Measurements from ENCODE around the gene IGSF23. TPM values are rescaled to one million over a fixed set of nuclear protein-coding genes. Genes with fewer than 3 reads are reported as not detected.

Gene IGSF23
- total RNA-seq, 1 experiment from 2014 or later, result not detected

DNA sequence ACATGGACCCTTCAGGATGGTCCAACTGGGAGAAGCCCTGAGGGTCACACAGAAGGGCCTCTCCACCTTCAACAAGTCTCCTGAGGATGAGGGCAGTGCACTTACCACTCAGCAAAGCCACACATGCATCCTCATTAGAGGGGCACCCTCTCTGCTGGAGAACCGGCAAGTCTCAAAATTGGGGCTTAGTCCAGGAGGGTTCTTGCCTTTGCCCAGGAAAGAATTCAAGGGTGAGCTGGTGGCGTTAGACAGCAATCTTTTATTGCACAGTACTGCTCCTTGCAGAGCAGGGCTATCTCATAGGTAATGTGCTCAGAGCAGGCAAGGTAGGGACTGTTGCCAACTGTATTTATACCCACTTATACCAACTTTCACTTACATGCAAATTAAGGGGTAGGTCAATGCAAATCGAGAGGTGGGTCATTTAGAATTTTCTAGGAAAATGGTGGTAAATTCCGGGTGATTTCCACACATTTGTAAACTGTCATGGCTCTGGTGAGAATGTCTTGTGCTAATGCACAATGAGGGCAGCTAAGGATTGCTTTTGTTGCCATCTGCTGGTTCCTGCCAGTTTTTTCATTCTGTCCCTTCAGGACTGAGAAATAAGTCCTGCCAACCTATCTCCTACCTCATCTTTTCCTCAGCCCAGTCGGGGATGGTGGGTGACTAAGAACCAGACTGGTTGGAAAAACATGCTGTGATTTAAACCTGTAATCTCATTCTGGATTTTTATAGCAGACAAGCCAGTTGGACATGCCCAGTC is 27.8 kb upstream of the IGSF23 start:
- H3K23me2 ChIP-seq (ENCODE audit: insufficient read length, low read depth, low read length, poor library complexity, severe bottlenecking), result no peaks in the 10 kb centered on the region
- no peak overlapping the region for H4K8ac ChIP-seq (replicated peaks; ENCODE audit: insufficient read length, low read depth, low read length)
- H2BK15ac ChIP-seq (ENCODE audit: low read depth, low read length), result no peak overlapping the region
- H3K56ac ChIP-seq (ENCODE audit: insufficient read length, low read depth, low read length), result no peak overlapping the region
- H3K18ac ChIP-seq (ENCODE audit: insufficient read length, low read depth, low read length), result no peak overlapping the region
- no peak overlapping the region for H3T11ph ChIP-seq (ENCODE audit: low read length)
- no peaks in the 10 kb centered on the region for H3K79me1 ChIP-seq (ENCODE audit: insufficient read depth, low read depth, low read length, poor library complexity, severe bottlenecking)
- no CpG with 5 or more reads among the region's 5 CpGs for WGBS (ENCODE audit: extremely low coverage, insufficient read length, low lambda C conversion rate)
- no peak overlapping the region for H2AK5ac ChIP-seq (ENCODE audit: insufficient read length, low read length)
- H2AFZ ChIP-seq (ENCODE audit: low read length), result no peak overlapping the region
- H3K27me3 ChIP-seq (ENCODE audit: insufficient read depth, low read length), result no peaks in the 10 kb centered on the region
- Mint-ChIP-seq H3K4me1 (peaks cover 3 to 6% of the 10 kb centered on the region in 2 experiments; a peak in 3 of 4 replicates), H3K9me3 (peaks cover 12 to 15% of the 10 kb centered on the region in 2 experiments), H3K27ac (0 out of 7 replicates have a peak overlapping the region, but pooled peaks of 1 of the 3 experiments have one; percentile 55), H3K36me3 (ENCODE audit: insufficient read depth in 1 of 3, low read depth in 3 of 3) (peaks cover 0 to 10% (median 0%) of the 10 kb centered on the region in 3 experiments; a peak in 2 of 7 replicates), H3K27me3 (ENCODE audit: low read depth) (peaks cover 11% of the 10 kb centered on the region), H3K4me3 (no peak overlapping the region)
- H3K4me2 ChIP-seq (ENCODE audit: insufficient read depth, insufficient read length, low read length), result no peak overlapping the region
- no peak for DNase-seq
- H3K4ac ChIP-seq (ENCODE audit: low read depth, low read length), result no peak overlapping the region
- TF ChIP-seq, protein P1, sequence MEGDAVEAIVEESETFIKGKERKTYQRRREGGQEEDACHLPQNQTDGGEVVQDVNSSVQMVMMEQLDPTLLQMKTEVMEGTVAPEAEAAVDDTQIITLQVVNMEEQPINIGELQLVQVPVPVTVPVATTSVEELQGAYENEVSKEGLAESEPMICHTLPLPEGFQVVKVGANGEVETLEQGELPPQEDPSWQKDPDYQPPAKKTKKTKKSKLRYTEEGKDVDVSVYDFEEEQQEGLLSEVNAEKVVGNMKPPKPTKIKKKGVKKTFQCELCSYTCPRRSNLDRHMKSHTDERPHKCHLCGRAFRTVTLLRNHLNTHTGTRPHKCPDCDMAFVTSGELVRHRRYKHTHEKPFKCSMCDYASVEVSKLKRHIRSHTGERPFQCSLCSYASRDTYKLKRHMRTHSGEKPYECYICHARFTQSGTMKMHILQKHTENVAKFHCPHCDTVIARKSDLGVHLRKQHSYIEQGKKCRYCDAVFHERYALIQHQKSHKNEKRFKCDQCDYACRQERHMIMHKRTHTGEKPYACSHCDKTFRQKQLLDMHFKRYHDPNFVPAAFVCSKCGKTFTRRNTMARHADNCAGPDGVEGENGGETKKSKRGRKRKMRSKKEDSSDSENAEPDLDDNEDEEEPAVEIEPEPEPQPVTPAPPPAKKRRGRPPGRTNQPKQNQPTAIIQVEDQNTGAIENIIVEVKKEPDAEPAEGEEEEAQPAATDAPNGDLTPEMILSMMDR (conservative IDR thresholded peaks at IDR 0.05), result no peak; the same call in 2 of the 3 replicates
- H4K5ac ChIP-seq (ENCODE audit: insufficient read length, low read depth, low read length), result no peak overlapping the region
- H3K27ac ChIP-seq (ENCODE audit: insufficient read length, low read depth, low read length), result no peak overlapping the region
- H3K9me3 ChIP-seq (ENCODE audit: control insufficient read depth, low read depth, low read length), result no peaks in the 10 kb centered on the region
- H2BK20ac ChIP-seq (ENCODE audit: low read depth, low read length, poor library complexity, severe bottlenecking), result no peak overlapping the region
- H3K79me2 ChIP-seq (ENCODE audit: insufficient read depth, low read length), result no peaks in the 10 kb centered on the region
- H2BK5ac ChIP-seq (ENCODE audit: insufficient read length, low read length), result no peak overlapping the region
- H3K4me1 ChIP-seq (ENCODE audit: insufficient read depth, low read length), result no peaks in the 10 kb centered on the region
- H2BK12ac ChIP-seq (ENCODE audit: insufficient read length, low read depth, low read length), result no peak overlapping the region
- H4K91ac ChIP-seq (ENCODE audit: insufficient read length, low read depth, low read length), result no peak overlapping the region
- no peaks in the 10 kb centered on the region for H4K20me1 ChIP-seq (ENCODE audit: control insufficient read depth, insufficient read depth, insufficient read length)
- H3K23ac ChIP-seq (ENCODE audit: insufficient read length, low read depth, low read length), result no peak overlapping the region
- H3K9ac ChIP-seq (ENCODE audit: extremely low read depth, insufficient read length, low read length), result no peak overlapping the region
- no peak overlapping the region for H2BK120ac ChIP-seq (ENCODE audit: low read depth, low read length, poor library complexity, severe bottlenecking)
- no peak overlapping the region for H3K14ac ChIP-seq (ENCODE audit: insufficient read depth, low read length)

All from H9 (cell line).